ENCODE results near the gene UBE2B.

The UBE2B gene

DNA sequence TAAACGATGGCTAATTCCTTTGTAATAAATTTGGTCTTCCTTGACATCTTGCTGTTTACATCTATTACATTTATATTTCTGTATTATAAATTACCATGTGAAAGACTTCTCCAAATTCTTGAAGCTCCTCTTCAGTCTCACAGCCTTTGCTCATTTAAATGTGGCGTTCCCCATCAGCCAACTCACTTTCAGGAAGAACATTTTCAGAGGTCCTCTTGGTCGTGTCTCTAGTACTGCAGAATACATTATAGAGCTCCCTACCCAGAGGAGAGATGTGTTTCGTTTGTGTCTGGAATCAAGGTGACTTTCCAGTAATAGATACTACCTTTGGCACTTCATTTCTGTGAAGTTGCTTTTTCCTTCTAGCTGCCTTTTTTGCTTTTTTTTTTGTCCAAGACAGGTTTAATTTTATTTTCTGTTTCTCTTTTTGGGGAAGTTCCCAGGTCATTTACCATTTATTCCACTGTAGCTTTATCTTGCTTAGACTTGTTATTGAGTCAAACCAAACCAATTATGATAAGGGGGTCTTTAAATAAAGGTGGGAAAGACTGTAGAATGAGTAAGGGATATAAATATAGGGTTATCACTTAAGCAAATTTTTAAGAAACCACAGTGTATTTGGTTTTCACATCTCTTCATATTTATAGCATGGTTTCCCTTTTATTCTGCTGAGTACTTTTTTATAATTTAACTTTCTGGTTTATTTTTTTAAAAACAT is 12.8 kb downstream of the UBE2B start:
- no peak overlapping the region for H3K4me3 ChIP-seq (ENCODE audit: control insufficient read depth, low read depth, low read length)
- TF ChIP-seq, protein P1, sequence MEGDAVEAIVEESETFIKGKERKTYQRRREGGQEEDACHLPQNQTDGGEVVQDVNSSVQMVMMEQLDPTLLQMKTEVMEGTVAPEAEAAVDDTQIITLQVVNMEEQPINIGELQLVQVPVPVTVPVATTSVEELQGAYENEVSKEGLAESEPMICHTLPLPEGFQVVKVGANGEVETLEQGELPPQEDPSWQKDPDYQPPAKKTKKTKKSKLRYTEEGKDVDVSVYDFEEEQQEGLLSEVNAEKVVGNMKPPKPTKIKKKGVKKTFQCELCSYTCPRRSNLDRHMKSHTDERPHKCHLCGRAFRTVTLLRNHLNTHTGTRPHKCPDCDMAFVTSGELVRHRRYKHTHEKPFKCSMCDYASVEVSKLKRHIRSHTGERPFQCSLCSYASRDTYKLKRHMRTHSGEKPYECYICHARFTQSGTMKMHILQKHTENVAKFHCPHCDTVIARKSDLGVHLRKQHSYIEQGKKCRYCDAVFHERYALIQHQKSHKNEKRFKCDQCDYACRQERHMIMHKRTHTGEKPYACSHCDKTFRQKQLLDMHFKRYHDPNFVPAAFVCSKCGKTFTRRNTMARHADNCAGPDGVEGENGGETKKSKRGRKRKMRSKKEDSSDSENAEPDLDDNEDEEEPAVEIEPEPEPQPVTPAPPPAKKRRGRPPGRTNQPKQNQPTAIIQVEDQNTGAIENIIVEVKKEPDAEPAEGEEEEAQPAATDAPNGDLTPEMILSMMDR (conservative IDR thresholded peaks at IDR 0.05; ENCODE audit: control insufficient read depth, insufficient read depth, low read depth, low read length), result no peak
- no peak for DNase-seq (ENCODE audit: low read depth)

DNA sequence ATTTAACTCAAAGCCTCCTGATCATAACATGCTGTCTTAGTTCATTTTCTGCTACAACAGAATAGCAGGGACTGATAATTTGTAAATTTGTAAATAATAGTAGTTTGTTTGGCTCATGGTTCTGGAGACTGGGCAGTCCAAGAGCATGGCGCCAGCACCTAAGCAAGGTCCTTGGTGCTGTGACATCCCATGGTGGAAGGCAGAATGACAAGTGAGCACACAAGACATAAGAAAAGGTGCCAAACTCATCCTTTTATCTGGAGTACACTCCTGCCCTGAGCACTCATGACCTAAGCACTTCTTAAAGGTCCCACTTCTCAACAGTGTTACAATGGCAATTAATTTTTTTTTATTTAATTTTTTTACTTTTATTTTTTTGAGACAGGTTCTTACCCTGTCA is 16.1 kb downstream of the UBE2B start:
- TF ChIP-seq, protein P1 (conservative IDR thresholded peaks at IDR 0.05; ENCODE audit: control insufficient read depth, insufficient read depth, low read depth, low read length), result no peak
- no peak overlapping the region for H3K4me3 ChIP-seq (ENCODE audit: control insufficient read depth, low read depth, low read length)
- no peak for DNase-seq (ENCODE audit: low read depth)

DNA sequence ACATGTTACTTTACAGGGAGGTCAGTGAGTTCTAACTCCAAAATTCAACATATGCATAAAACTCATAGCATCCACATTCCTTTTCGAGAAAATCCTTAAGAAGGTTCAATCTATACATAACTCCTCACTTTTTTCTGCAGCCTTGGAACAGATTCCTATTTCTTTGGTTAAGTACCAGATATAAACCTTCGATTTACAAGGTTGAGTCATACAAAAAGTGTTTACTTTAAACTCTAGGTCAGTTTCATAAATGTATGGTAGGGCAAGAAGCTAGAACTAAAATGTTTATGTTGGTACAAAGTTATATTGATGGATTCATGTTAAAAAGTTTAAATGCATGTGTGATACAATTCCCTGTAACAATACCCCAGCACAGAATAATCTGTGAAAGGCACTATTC is 20.9 kb downstream of the UBE2B start:
- H3K4me3 ChIP-seq (ENCODE audit: control insufficient read depth, low read depth, low read length), result no peak overlapping the region
- TF ChIP-seq, protein P1 (conservative IDR thresholded peaks at IDR 0.05; ENCODE audit: control insufficient read depth, insufficient read depth, low read depth, low read length), result no peak
- DNase-seq (ENCODE audit: low read depth), result no peak

DNA sequence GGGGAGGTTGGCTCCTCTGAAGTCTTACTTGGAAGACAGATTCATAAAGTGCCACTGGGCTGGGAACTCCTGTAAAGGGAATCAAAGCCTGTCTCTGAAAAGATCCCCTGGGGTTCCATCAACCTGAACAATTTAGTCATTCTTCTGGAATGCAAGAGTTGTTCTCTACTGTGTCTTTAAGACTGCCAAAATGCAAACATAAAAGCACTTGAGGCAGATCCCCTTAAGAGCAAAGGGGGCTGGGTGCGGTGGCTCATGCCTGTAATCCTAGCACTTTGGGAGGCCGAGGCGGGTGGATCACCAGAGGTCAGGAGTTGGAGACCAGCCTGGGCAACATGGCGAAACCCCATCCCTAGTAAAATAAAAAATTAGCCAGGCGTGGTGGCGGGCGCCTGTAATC is 23.6 kb downstream of the UBE2B start:
- TF ChIP-seq, protein P1 (conservative IDR thresholded peaks at IDR 0.05; ENCODE audit: control insufficient read depth, insufficient read depth, low read depth, low read length), result no peak
- no peak for DNase-seq (ENCODE audit: low read depth)

DNA sequence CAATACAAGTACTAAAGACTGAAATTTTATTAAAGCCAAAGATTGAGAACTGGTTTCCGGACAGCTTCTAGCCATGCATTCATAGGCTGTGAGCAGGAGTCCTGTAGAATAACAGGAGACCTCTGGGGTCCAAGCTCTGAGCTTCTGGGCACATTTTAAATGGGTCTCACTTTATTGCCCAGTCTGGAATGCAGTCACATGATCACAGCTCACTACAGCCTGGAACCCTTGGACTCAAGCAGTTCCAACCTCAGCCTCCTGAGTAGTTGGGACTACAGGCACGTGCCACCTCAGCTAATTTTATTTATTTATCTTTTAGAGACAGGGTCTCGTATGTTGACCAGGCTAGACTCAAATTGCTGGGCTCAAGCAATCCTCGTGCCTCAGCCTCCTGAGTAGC is 24.9 kb downstream of the UBE2B start:
- no peak overlapping the region for H3K4me3 ChIP-seq (ENCODE audit: control insufficient read depth, low read depth, low read length)
- TF ChIP-seq, protein P1 (conservative IDR thresholded peaks at IDR 0.05; ENCODE audit: control insufficient read depth, insufficient read depth, low read depth, low read length), result no peak
- DNase-seq (ENCODE audit: low read depth), result no peak

More for the DNA sequence above, 23.6 kb downstream of the UBE2B start:
- H3K4me3 ChIP-seq (ENCODE audit: control insufficient read depth, low read depth, low read length), result no peak overlapping the region

DNA sequence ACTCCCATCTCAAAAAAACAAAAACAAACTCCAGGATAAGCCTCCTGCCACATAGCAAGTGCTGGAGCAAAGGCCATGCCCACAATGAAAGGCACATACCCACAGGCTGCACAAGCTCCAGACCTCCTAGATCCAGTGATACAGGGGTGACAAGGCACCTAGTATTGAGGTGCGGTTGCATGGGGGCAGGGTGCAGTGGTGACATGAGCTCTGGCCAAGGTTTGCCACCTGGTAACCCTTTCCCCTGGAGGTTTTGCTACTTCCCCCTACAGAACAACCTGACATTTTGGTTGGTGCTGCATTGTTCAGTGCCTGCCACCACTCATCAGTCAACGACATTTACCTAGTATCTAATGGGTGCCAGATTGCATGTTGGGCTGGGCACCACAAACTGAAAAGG is 25.8 kb downstream of the UBE2B start:
- TF ChIP-seq, protein P1 (conservative IDR thresholded peaks at IDR 0.05; ENCODE audit: control insufficient read depth, insufficient read depth, low read depth, low read length), result no peak
- H3K4me3 ChIP-seq (ENCODE audit: control insufficient read depth, low read depth, low read length), result no peak overlapping the region

More for the DNA sequence above, 25.8 kb downstream of the UBE2B start:
- DNase-seq (ENCODE audit: low read depth), result no peak
